ENCODE measurements around the gene GALNT12. TPM values are rescaled to one million over a fixed set of nuclear protein-coding genes. Genes with fewer than 3 reads are reported as not detected.
A peak's percentile ranks its signal among the peaks of the same experiment; 100 is the strongest.

Gene GALNT12
- total RNA-seq, 6 donors from 2014 or later, result 18.2 to 89.1 (median 30.0) TPM

DNA sequence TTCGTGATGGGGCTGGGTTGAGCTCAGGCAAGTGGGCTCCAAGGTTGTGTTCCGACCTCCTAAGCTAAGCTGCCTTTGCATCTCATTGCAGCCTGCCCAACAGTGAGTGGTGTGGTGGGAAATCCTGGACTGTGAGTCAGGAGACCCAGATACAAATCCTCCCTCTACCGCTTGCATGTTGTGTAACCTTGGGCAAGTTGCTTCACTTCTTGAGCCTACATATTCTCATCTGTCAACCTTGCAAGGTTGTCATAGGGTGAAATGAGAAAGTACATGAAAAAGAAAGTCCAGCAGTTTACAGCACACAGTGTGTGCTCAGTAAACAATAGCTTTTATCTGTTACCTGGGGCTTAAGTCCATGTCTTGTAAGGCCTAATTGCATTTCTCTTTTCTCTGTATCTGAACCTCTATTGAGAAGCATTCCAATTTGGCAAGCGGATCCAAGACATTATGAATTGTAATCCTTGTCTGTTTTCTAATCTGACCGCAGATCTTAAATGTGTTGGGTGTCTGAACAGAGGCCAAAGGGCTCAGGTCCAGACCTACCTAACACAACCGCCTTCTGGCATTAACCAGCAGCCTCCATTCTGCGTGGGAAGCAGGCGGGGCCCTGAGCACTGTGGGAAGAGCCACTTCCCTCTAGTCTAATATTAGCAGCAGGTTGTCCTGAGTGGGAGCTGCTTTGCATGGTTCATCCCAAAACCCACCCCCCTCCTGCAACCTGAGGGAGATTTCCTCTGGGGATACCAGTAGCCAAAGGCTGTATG is 1.8 kb upstream of the GALNT12 start:
- WGBS, 2 donors, result 73 to 85% methylated on average over 8 of the region's 8 CpGs
- Histone ChIP-seq H3K9me3 (no peaks in the 10 kb centered on the region), H3K4me3 (no peak overlapping the region), H3K4me1 (peaks cover 10 to 36% (median 14%) of the 10 kb centered on the region in 4 donors), H3K36me3 (no peaks in the 10 kb centered on the region), H3K27me3 (peaks cover 0 to 6% (median 0%) of the 10 kb centered on the region in 4 donors), H3K27ac (no peak overlapping the region)
- TF ChIP-seq, protein P1, sequence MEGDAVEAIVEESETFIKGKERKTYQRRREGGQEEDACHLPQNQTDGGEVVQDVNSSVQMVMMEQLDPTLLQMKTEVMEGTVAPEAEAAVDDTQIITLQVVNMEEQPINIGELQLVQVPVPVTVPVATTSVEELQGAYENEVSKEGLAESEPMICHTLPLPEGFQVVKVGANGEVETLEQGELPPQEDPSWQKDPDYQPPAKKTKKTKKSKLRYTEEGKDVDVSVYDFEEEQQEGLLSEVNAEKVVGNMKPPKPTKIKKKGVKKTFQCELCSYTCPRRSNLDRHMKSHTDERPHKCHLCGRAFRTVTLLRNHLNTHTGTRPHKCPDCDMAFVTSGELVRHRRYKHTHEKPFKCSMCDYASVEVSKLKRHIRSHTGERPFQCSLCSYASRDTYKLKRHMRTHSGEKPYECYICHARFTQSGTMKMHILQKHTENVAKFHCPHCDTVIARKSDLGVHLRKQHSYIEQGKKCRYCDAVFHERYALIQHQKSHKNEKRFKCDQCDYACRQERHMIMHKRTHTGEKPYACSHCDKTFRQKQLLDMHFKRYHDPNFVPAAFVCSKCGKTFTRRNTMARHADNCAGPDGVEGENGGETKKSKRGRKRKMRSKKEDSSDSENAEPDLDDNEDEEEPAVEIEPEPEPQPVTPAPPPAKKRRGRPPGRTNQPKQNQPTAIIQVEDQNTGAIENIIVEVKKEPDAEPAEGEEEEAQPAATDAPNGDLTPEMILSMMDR (IDR thresholded peaks at IDR 0.05), result no peak
- no peak for TF ChIP-seq EP300 (IDR thresholded peaks at IDR 0.05)
- no peak for TF ChIP-seq POLR2AphosphoS5 (IDR thresholded peaks at IDR 0.05)
- no peak for TF ChIP-seq POLR2A (IDR thresholded peaks at IDR 0.05)
- ATAC-seq (ENCODE audit: low FRiP score in 2 of 2) (no peak), DNase-seq (no peak)

DNA sequence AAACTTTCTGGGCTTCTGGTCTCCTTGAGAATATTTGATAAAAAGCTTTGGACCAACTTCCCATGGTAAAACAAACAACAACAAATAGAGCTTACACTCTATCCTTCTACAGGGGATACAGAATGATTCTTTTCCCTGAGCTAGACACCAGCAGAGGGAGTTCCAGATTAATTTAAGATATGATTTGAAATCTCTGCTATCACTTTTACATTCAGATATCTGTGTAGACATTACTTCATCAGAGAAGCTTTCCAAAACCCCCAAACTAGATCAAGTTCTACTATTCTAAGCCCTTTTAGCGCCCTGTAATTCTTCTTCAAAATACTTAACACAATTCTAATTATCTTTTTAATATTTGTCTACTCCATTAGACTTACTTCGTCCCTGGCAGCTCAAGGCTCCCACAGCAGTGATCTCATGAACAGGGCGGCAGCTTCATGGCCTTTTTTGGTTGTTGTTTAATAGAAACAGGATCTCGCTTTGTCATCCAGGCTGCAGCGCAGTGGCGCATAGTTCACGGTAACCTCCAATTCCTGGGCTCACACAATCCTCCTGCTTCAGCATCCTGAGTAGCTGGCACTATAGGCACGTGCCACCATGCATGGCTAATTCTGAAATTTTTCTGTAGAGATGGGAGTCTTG is 955 bp upstream of the GALNT12 start:
- Histone ChIP-seq H3K4me3 (no peak overlapping the region), H3K27ac (no peak overlapping the region), H3K9me3 (no peaks in the 10 kb centered on the region), H3K27me3 (peaks cover 0 to 6% (median 0%) of the 10 kb centered on the region in 4 donors), H3K4me1 (peaks cover 10 to 36% (median 14%) of the 10 kb centered on the region in 4 donors), H3K36me3 (no peaks in the 10 kb centered on the region)
- ATAC-seq (ENCODE audit: low FRiP score in 2 of 2), result peak in 1 of 2 donors; percentile 56
- no peak for DNase-seq
- WGBS, 2 donors, result 76 to 85% methylated on average over 8 of the region's 8 CpGs
- TF ChIP-seq POLR2AphosphoS5 (IDR thresholded peaks at IDR 0.05) (no peak), EP300 (IDR thresholded peaks at IDR 0.05) (no peak), POLR2A (IDR thresholded peaks at IDR 0.05) (no peak)
- TF ChIP-seq, protein P1 (IDR thresholded peaks at IDR 0.05), result peak in 1 of 6 experiments; percentile 13

DNA sequence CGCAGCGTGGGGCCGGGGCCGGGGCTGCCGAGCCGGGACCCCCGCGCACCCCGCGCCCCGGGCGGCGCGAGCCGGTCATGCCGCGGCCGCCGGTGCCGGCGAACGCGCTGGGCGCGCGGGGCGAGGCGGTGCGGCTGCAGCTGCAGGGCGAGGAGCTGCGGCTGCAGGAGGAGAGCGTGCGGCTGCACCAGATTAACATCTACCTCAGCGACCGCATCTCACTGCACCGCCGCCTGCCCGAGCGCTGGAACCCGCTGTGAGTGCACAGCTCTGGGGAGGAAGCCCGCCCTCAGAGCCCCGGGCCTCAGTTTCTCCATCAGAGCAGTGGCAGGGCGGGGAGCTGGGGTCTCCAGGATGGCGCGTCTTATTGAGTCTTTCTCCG is 335 bp downstream of the GALNT12 start:
- 1 to 2% methylated on average over 9 to 37 of the region's 46 CpGs for WGBS, 2 donors
- Histone ChIP-seq H3K9me3 (no peaks in the 10 kb centered on the region), H3K4me1 (peaks cover 10 to 36% (median 14%) of the 10 kb centered on the region in 4 donors), H3K36me3 (no peaks in the 10 kb centered on the region), H3K4me3 (peak overlapping the region; percentile 9 to 65 (median 58)), H3K27me3 (peaks cover 0 to 6% (median 0%) of the 10 kb centered on the region in 4 donors), H3K27ac (peak overlapping the region in 2 of 4 donors; percentile 28 to 49)
- ATAC-seq (ENCODE audit: low FRiP score in 2 of 2) (no peak), DNase-seq (no peak)
- TF ChIP-seq POLR2A (IDR thresholded peaks at IDR 0.05) (no peak), POLR2AphosphoS5 (IDR thresholded peaks at IDR 0.05) (no peak), EP300 (IDR thresholded peaks at IDR 0.05) (no peak)
- TF ChIP-seq, protein P1 (IDR thresholded peaks at IDR 0.05), result no peak

DNA sequence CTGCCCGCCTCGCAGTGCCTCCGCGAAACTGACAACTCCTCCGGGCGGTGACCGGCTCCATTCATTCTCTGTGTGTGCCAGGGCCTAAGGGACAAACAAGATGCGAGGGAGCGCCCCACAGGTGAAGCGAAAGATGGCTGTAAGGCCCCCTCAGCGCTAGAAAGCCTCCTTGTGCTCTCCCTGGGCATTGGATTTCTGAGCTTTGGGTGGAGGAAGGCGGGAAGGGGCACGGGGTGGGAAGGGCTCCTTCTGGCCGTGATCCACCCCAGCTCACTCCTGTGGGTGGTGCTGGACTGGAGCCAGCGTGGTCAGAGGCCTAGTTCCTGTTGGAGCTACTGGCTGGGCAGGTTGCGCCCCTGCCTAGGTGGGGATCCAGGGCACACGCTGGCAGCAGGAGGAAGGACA is 943 bp downstream of the GALNT12 start:
- peaks cover 0 to 6% (median 0%) of the 10 kb centered on the region in 4 donors for H3K27me3 ChIP-seq
- no peaks in the 10 kb centered on the region for H3K9me3 ChIP-seq
- H3K4me1 ChIP-seq, result peaks cover 10 to 36% (median 14%) of the 10 kb centered on the region in 4 donors
- DNase-seq (peak; percentile 56 to 81), ATAC-seq (ENCODE audit: low FRiP score in 2 of 2) (peak; percentile 16 to 74)
- WGBS, 2 donors, result 20 to 29% methylated on average over 9 to 15 of the region's 17 CpGs
- peak overlapping the region in 3 of 4 donors; percentile 28 to 68 (median 49) for H3K27ac ChIP-seq
- H3K4me3 ChIP-seq, result peak overlapping the region in 3 of 4 donors; percentile 54 to 65 (median 62)
- TF ChIP-seq POLR2AphosphoS5 (IDR thresholded peaks at IDR 0.05) (peak in 1 of 2 donors; percentile 20), EP300 (IDR thresholded peaks at IDR 0.05) (no peak), POLR2A (IDR thresholded peaks at IDR 0.05) (peak in 1 of 4 donors; percentile 38)
- TF ChIP-seq, protein P1 (IDR thresholded peaks at IDR 0.05), result no peak
- H3K36me3 ChIP-seq, result no peaks in the 10 kb centered on the region

All from upper lobe of left lung (tissue), 6 donors.